ENCODE results near the gene NDUFS7. TPM values are rescaled to one million over a fixed set of nuclear protein-coding genes. Genes with fewer than 3 reads are reported as not detected.

Gene NDUFS7
- total RNA-seq: 86.7 TPM
- 61.8 TPM for polyA plus RNA-seq
- long read RNA-seq, donor 1, partial matches to known transcripts: 0 of 9 reads
- long read RNA-seq, donor 1, other reads (novel, unspliced or antisense): 0 of 9 reads
- long read RNA-seq, donor 2, transcript NDUFS7-217 (1 exons, 3,743 nt): minor isoform, 11 of 428 reads
- long read RNA-seq, donor 2, transcript NDUFS7-201 (8 exons, 1,039 nt): major isoform, 123 of 428 reads
- long read RNA-seq, donor 2, partial matches to known transcripts: 285 of 428 reads
- long read RNA-seq, donor 2, other reads (novel, unspliced or antisense): 5 of 428 reads
- long read RNA-seq, donor 3, transcript NDUFS7-217 (1 exons, 3,743 nt): minor isoform, 7 of 128 reads
- long read RNA-seq, donor 3, transcript NDUFS7-201 (8 exons, 1,039 nt): major isoform, 76 of 128 reads
- long read RNA-seq, donor 3, partial matches to known transcripts: 35 of 128 reads
- long read RNA-seq, donor 3, other reads (novel, unspliced or antisense): 6 of 128 reads
- long read RNA-seq, donor 4, transcript NDUFS7-217 (1 exons, 3,743 nt): minor isoform, 5 of 33 reads
- long read RNA-seq, donor 4, transcript NDUFS7-201 (8 exons, 1,039 nt): major isoform, 25 of 33 reads
- long read RNA-seq, donor 4, partial matches to known transcripts: 0 of 33 reads
- long read RNA-seq, donor 4, other reads (novel, unspliced or antisense): 0 of 33 reads
- long read RNA-seq, donor 5, transcript NDUFS7-202 (7 exons, 2,818 nt): minor isoform, 5 of 111 reads
- long read RNA-seq, donor 5, transcript NDUFS7-201 (8 exons, 1,039 nt): major isoform, 73 of 111 reads
- long read RNA-seq, donor 5, transcript NDUFS7-217 (1 exons, 3,743 nt): minor isoform, 13 of 111 reads
- long read RNA-seq, donor 5, partial matches to known transcripts: 20 of 111 reads
- long read RNA-seq, donor 5, other reads (novel, unspliced or antisense): 0 of 111 reads
- long read RNA-seq, donor 6, transcript NDUFS7-217 (1 exons, 3,743 nt): minor isoform, 9 of 67 reads
- long read RNA-seq, donor 6, transcript NDUFS7-201 (8 exons, 1,039 nt): major isoform, 40 of 67 reads
- long read RNA-seq, donor 6, partial matches to known transcripts: 7 of 67 reads
- long read RNA-seq, donor 6, other reads (novel, unspliced or antisense): 7 of 67 reads
- long read RNA-seq, donor 7, transcript NDUFS7-201 (8 exons, 1,039 nt): major isoform, 32 of 48 reads
- long read RNA-seq, donor 7, transcript NDUFS7-217 (1 exons, 3,743 nt): minor isoform, 5 of 48 reads
- long read RNA-seq, donor 7, partial matches to known transcripts: 10 of 48 reads
- long read RNA-seq, donor 7, other reads (novel, unspliced or antisense): 0 of 48 reads
- long read RNA-seq, donor 8, transcript NDUFS7-201 (8 exons, 1,039 nt): major isoform, 18 of 23 reads
- long read RNA-seq, donor 8, partial matches to known transcripts: 0 of 23 reads
- long read RNA-seq, donor 8, other reads (novel, unspliced or antisense): 0 of 23 reads
- long read RNA-seq, donor 9, transcript NDUFS7-201 (8 exons, 1,039 nt): major isoform, 31 of 58 reads
- long read RNA-seq, donor 9, partial matches to known transcripts: 0 of 58 reads
- long read RNA-seq, donor 9, other reads (novel, unspliced or antisense): 23 of 58 reads
- long read RNA-seq, donor 10, transcript NDUFS7-217 (1 exons, 3,743 nt): minor isoform, 5 of 63 reads
- long read RNA-seq, donor 10, transcript NDUFS7-201 (8 exons, 1,039 nt): major isoform, 33 of 63 reads
- long read RNA-seq, donor 10, partial matches to known transcripts: 22 of 63 reads
- long read RNA-seq, donor 10, other reads (novel, unspliced or antisense): 0 of 63 reads

- under 1% methylated on average over 90 of the region's 90 CpGs for WGBS
- Histone ChIP-seq H3K27ac (ENCODE audit: low read depth in 1 of 2, low read length in 1 of 2) (peak within 1 kb of the TSS; percentile 96 to 97), H3K4me1 (ENCODE audit: control insufficient read depth in 2 of 2, insufficient read depth in 2 of 2, low read length in 2 of 2) (peaks cover 10 to 12% of the 10 kb centered on the region in 2 donors), H3K36me3 (ENCODE audit: control insufficient read depth in 2 of 2, insufficient read depth in 2 of 2, low read length in 1 of 2) (peaks cover 10 to 17% of the 10 kb centered on the region in 2 donors), H3K9me3 (ENCODE audit: control insufficient read depth in 2 of 2, insufficient read depth in 1 of 2, low read length in 1 of 2) (peaks cover 0 to 7% of the 10 kb centered on the region in 2 donors), H3K4me3 (ENCODE audit: low read length in 2 of 2) (peak within 1 kb of the TSS; percentile 87 to 92), H3K27me3 (ENCODE audit: control insufficient read depth in 2 of 2, insufficient read depth in 1 of 2, low read length in 1 of 2) (peaks cover 0 to 17% of the 10 kb centered on the region in 2 donors)
- DNase-seq (ENCODE audit: low read depth in 6 of 9, low spot score in 9 of 9): peak; percentile 81 to 97 (median 88)
Observed at GRCh38 chr19:1383312-1384084, at the start of gene NDUFS7. Gene NDUFS7, plus strand, starts transcription at chr19:1383907. Its CDS starts 20 bp downstream, at chr19:1383927.

- no peak overlapping the region for H3K27ac ChIP-seq (ENCODE audit: low read depth in 1 of 2, low read length in 1 of 2)
- WGBS: 85% methylated on average over 22 of the region's 22 CpGs
- H3K9me3 ChIP-seq (ENCODE audit: control insufficient read depth in 2 of 2, insufficient read depth in 1 of 2, low read length in 1 of 2): peaks cover 0 to 4% of the 10 kb centered on the region in 2 donors
- DNase-seq (ENCODE audit: low read depth in 6 of 9, low spot score in 9 of 9): no peak
- peaks cover 0 to 38% of the 10 kb centered on the region in 2 donors for H3K27me3 ChIP-seq (ENCODE audit: control insufficient read depth in 2 of 2, insufficient read depth in 1 of 2, low read length in 1 of 2)
- no peaks in the 10 kb centered on the region for H3K4me1 ChIP-seq (ENCODE audit: control insufficient read depth in 2 of 2, insufficient read depth in 2 of 2, low read length in 2 of 2)
- H3K36me3 ChIP-seq (ENCODE audit: control insufficient read depth in 2 of 2, insufficient read depth in 2 of 2, low read length in 1 of 2): no peaks in the 10 kb centered on the region
- H3K4me3 ChIP-seq (ENCODE audit: low read length in 2 of 2): no peak overlapping the region
Observed at GRCh38 chr19:1336079-1336684, 47.5 kb upstream of the NDUFS7 start.

- Histone ChIP-seq H3K36me3 (ENCODE audit: control insufficient read depth in 2 of 2, insufficient read depth in 2 of 2, low read length in 1 of 2) (no peaks in the 10 kb centered on the region), H3K4me3 (ENCODE audit: low read length in 2 of 2) (no peak overlapping the region), H3K4me1 (ENCODE audit: control insufficient read depth in 2 of 2, insufficient read depth in 2 of 2, low read length in 2 of 2) (peaks cover 0 to 10% of the 10 kb centered on the region in 2 donors), H3K9me3 (ENCODE audit: control insufficient read depth in 2 of 2, insufficient read depth in 1 of 2, low read length in 1 of 2) (peaks cover 0 to 4% of the 10 kb centered on the region in 2 donors), H3K27me3 (ENCODE audit: control insufficient read depth in 2 of 2, insufficient read depth in 1 of 2, low read length in 1 of 2) (peaks cover 0 to 20% of the 10 kb centered on the region in 2 donors), H3K27ac (ENCODE audit: low read depth in 1 of 2, low read length in 1 of 2) (no peak overlapping the region)
- 91% methylated on average over 28 of the region's 28 CpGs for WGBS
- DNase-seq (ENCODE audit: low read depth in 6 of 9, low spot score in 9 of 9): no peak
Observed at GRCh38 chr19:1340681-1341469, 42.8 kb upstream of the NDUFS7 start.

- no peak for DNase-seq (ENCODE audit: low read depth in 6 of 9, low spot score in 9 of 9)
- no peak overlapping the region for H3K4me3 ChIP-seq (ENCODE audit: low read length in 2 of 2)
- no peaks in the 10 kb centered on the region for H3K36me3 ChIP-seq (ENCODE audit: control insufficient read depth in 2 of 2, insufficient read depth in 2 of 2, low read length in 1 of 2)
- no peak overlapping the region for H3K27ac ChIP-seq (ENCODE audit: low read depth in 1 of 2, low read length in 1 of 2)
- peaks cover 0 to 18% of the 10 kb centered on the region in 2 donors for H3K27me3 ChIP-seq (ENCODE audit: control insufficient read depth in 2 of 2, insufficient read depth in 1 of 2, low read length in 1 of 2)
- 87% methylated on average over 7 of the region's 7 CpGs for WGBS
- H3K4me1 ChIP-seq (ENCODE audit: control insufficient read depth in 2 of 2, insufficient read depth in 2 of 2, low read length in 2 of 2): peaks cover 0 to 10% of the 10 kb centered on the region in 2 donors
- peaks cover 0 to 4% of the 10 kb centered on the region in 2 donors for H3K9me3 ChIP-seq (ENCODE audit: control insufficient read depth in 2 of 2, insufficient read depth in 1 of 2, low read length in 1 of 2)
Observed at GRCh38 chr19:1343041-1343440, 40.7 kb upstream of the NDUFS7 start.

- no peaks in the 10 kb centered on the region for H3K36me3 ChIP-seq (ENCODE audit: control insufficient read depth in 2 of 2, insufficient read depth in 2 of 2, low read length in 1 of 2)
- peaks cover 0 to 3% of the 10 kb centered on the region in 2 donors for H3K9me3 ChIP-seq (ENCODE audit: control insufficient read depth in 2 of 2, insufficient read depth in 1 of 2, low read length in 1 of 2)
- WGBS: 92% methylated on average over 18 of the region's 18 CpGs
- DNase-seq (ENCODE audit: low read depth in 6 of 9, low spot score in 9 of 9): no peak
- H3K4me3 ChIP-seq (ENCODE audit: low read length in 2 of 2): no peak overlapping the region
- peaks cover 0 to 10% of the 10 kb centered on the region in 2 donors for H3K27me3 ChIP-seq (ENCODE audit: control insufficient read depth in 2 of 2, insufficient read depth in 1 of 2, low read length in 1 of 2)
- H3K4me1 ChIP-seq (ENCODE audit: control insufficient read depth in 2 of 2, insufficient read depth in 2 of 2, low read length in 2 of 2): peaks cover 4 to 15% of the 10 kb centered on the region in 2 donors
- H3K27ac ChIP-seq (ENCODE audit: low read depth in 1 of 2, low read length in 1 of 2): no peak overlapping the region
Observed at GRCh38 chr19:1349211-1349610, 34.5 kb upstream of the NDUFS7 start.

GRCh38 chr19:1350867-1351266 lies 32.8 kb upstream of the NDUFS7 start:
- H3K36me3 ChIP-seq (ENCODE audit: control insufficient read depth in 2 of 2, insufficient read depth in 2 of 2, low read length in 1 of 2): no peaks in the 10 kb centered on the region
- H3K4me3 ChIP-seq (ENCODE audit: low read length in 2 of 2): no peak overlapping the region
- H3K27me3 ChIP-seq (ENCODE audit: control insufficient read depth in 2 of 2, insufficient read depth in 1 of 2, low read length in 1 of 2): peaks cover 0 to 8% of the 10 kb centered on the region in 2 donors
- no peak overlapping the region for H3K27ac ChIP-seq (ENCODE audit: low read depth in 1 of 2, low read length in 1 of 2)
- 95% methylated on average over 5 of the region's 5 CpGs for WGBS
- H3K4me1 ChIP-seq (ENCODE audit: control insufficient read depth in 2 of 2, insufficient read depth in 2 of 2, low read length in 2 of 2): peaks cover 13% of the 10 kb centered on the region in 2 donors
- peaks cover 0 to 3% of the 10 kb centered on the region in 2 donors for H3K9me3 ChIP-seq (ENCODE audit: control insufficient read depth in 2 of 2, insufficient read depth in 1 of 2, low read length in 1 of 2)
- no peak for DNase-seq (ENCODE audit: low read depth in 6 of 9, low spot score in 9 of 9)

GRCh38 chr19:1351381-1351851 lies 32.3 kb upstream of the NDUFS7 start:
- 96% methylated on average over 21 of the region's 21 CpGs for WGBS
- Histone ChIP-seq H3K36me3 (ENCODE audit: control insufficient read depth in 2 of 2, insufficient read depth in 2 of 2, low read length in 1 of 2) (no peaks in the 10 kb centered on the region), H3K27ac (ENCODE audit: low read depth in 1 of 2, low read length in 1 of 2) (no peak overlapping the region), H3K4me3 (ENCODE audit: low read length in 2 of 2) (no peak overlapping the region), H3K9me3 (ENCODE audit: control insufficient read depth in 2 of 2, insufficient read depth in 1 of 2, low read length in 1 of 2) (peaks cover 0 to 3% of the 10 kb centered on the region in 2 donors), H3K4me1 (ENCODE audit: control insufficient read depth in 2 of 2, insufficient read depth in 2 of 2, low read length in 2 of 2) (peaks cover 14 to 19% of the 10 kb centered on the region in 2 donors), H3K27me3 (ENCODE audit: control insufficient read depth in 2 of 2, insufficient read depth in 1 of 2, low read length in 1 of 2) (peaks cover 0 to 8% of the 10 kb centered on the region in 2 donors)
- DNase-seq (ENCODE audit: low read depth in 6 of 9, low spot score in 9 of 9): no peak

Measured in thymus (tissue), 14 donors.